NK-92 (cell line): Measurements from ENCODE around the gene KCND3.

Experiments
- DNase-seq: peaks from one replicate; lab custom pipeline; 2025; ENCODE audit not compliant: unreplicated experiment; lab: John Stamatoyannopoulos, UW

The KCND3 gene

GRCh38 chr1:111989531-111990025 lies at the start of gene KCND3:
Gene KCND3 (minus strand): TSS chr1:111989668.
- DNase-seq = no peak

GRCh38 chr1:112034277-112034676 lies 44.8 kb upstream of the KCND3 start:
- DNase-seq = no peak

- DNase-seq = no peak
Measured at GRCh38 chr1:112033439-112034120, 44.1 kb upstream of the KCND3 start.

GRCh38 chr1:112030157-112030556 lies 40.7 kb upstream of the KCND3 start:
- no peak for DNase-seq

- DNase-seq = no peak
Measured at GRCh38 chr1:112027696-112028095, 38.2 kb upstream of the KCND3 start.

GRCh38 chr1:112026501-112026900 lies 37.0 kb upstream of the KCND3 start:
- DNase-seq = no peak

GRCh38 chr1:112026016-112026415 lies 36.5 kb upstream of the KCND3 start:
- DNase-seq = no peak

- DNase-seq = no peak
Measured at GRCh38 chr1:112021263-112021662, 31.8 kb upstream of the KCND3 start.

- DNase-seq = no peak
Measured at GRCh38 chr1:112017183-112017582, 27.7 kb upstream of the KCND3 start.

GRCh38 chr1:112012823-112013222 lies 23.4 kb upstream of the KCND3 start:
- no peak for DNase-seq

- no peak for DNase-seq
Measured at GRCh38 chr1:112011202-112011601, 21.7 kb upstream of the KCND3 start.

GRCh38 chr1:112007169-112007568 lies 17.7 kb upstream of the KCND3 start:
- DNase-seq = no peak

GRCh38 chr1:112006416-112007025 lies 17.1 kb upstream of the KCND3 start:
- no peak for DNase-seq

- DNase-seq = no peak
Measured at GRCh38 chr1:112004076-112004475, 14.6 kb upstream of the KCND3 start.

GRCh38 chr1:112002514-112002913 lies 13.0 kb upstream of the KCND3 start:
- no peak for DNase-seq

- no peak for DNase-seq
Measured at GRCh38 chr1:112001436-112001835, 12.0 kb upstream of the KCND3 start.

- DNase-seq = no peak
Measured at GRCh38 chr1:112000048-112000447, 10.6 kb upstream of the KCND3 start.

GRCh38 chr1:111998332-111998731 lies 8.9 kb upstream of the KCND3 start:
- DNase-seq = no peak

GRCh38 chr1:111992476-111992875 lies 3.0 kb upstream of the KCND3 start:
- no peak for DNase-seq

GRCh38 chr1:111990878-111991718 lies 1.6 kb upstream of the KCND3 start:
- DNase-seq = no peak

- DNase-seq = no peak
Measured at GRCh38 chr1:111990026-111990877, 784 bp upstream of the KCND3 start.
